ENCODE measurements around the gene CAPZB. TPM values are rescaled to one million over a fixed set of nuclear protein-coding genes. Genes with fewer than 3 reads are reported as not detected.

Gene CAPZB
- total and polyA plus RNA-seq, 2 of the 4 experiments (the other 2 are of a cell fraction) = 216 to 304 TPM

DNA sequence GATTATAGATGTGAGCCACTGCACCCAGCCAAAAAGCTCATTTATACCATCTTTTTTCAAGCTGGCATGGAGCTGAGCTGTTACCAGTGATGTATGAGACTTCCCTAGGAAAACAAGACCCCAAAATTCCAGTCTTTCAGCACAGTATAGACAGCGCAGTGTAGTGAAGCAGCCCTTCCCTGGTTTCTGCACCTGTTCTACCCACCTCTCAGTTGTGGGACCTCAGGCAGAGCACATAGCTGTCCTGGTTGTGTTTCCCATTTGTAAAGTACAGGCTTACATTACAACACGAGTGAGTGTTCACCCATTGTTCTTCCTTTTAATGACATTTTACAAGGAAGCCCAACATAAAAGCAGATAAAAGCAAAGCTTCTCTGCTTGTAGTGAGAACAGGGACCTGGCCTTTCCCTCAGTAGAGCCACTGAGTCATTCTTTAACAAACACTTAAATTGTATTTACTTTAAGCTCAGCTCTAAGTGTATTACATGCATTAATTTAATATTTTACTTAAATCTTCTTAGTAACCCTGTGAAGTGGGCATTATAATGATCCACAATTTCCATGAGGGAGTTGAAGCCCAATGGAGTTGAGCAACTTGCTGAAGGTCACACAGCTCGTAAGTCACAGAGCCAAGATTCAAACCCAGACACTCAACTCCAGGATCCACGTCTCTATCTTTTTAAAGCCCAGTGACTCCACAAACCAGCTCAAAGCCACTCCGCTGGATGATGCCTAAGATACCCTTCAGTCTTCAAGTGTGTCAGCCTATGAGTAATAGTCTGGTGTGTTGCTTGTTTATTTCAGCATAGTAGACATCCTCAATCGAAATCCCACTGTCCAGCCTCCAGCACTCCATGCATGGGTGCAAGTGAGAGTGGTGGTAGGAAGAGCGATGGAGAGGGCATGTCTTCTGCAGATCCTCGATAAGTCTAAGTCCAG is 40.5 kb upstream of the CAPZB start:
- no peaks in the 10 kb centered on the region for H3K9me3 ChIP-seq (ENCODE audit: control insufficient read depth, insufficient read depth, low read length)
- H2BK15ac ChIP-seq (ENCODE audit: low read depth, low read length) = no peak overlapping the region
- H3K27ac ChIP-seq (ENCODE audit: insufficient read depth, low read length) = no peak overlapping the region
- in situ Hi-C loops (cut with MboI; ENCODE audit: low sequenced_read_pairs) = no loop called here
- no peak overlapping the region for H3K18ac ChIP-seq (ENCODE audit: low read depth, low read length)
- no peak overlapping the region for H3K56ac ChIP-seq (ENCODE audit: extremely low read depth, insufficient read depth, low read length)
- ATAC-seq (ENCODE audit: low read depth) (peak; percentile 29; the same call in 1 of the 2 replicates), DNase-seq (no peak)
- no peak overlapping the region for H4K8ac ChIP-seq (ENCODE audit: low read depth in 2 of 2, low read length in 2 of 2)
- H3K4me3 ChIP-seq (ENCODE audit: insufficient read depth, low read depth, low read length) = no peak overlapping the region
- no peaks in the 10 kb centered on the region for H3K4me1 ChIP-seq (ENCODE audit: control insufficient read depth, insufficient read depth, low read length)
- H2AK9ac ChIP-seq (replicated peaks; ENCODE audit: low read depth, low read length, poor library complexity) = no peak overlapping the region
- TF ChIP-seq CEBPB (IDR thresholded peaks at IDR 0.05; ENCODE audit: low read depth, low read length) = no peak
- no peak for TF ChIP-seq CHD1 (IDR thresholded peaks at IDR 0.05; ENCODE audit: low read depth, low read length)
- no peak for TF ChIP-seq MAFK (IDR thresholded peaks at IDR 0.05; ENCODE audit: low read depth, low read length)
- no peak for TF ChIP-seq RFX5 (IDR thresholded peaks at IDR 0.05; ENCODE audit: low read depth, low read length)
- TF ChIP-seq, protein P1, sequence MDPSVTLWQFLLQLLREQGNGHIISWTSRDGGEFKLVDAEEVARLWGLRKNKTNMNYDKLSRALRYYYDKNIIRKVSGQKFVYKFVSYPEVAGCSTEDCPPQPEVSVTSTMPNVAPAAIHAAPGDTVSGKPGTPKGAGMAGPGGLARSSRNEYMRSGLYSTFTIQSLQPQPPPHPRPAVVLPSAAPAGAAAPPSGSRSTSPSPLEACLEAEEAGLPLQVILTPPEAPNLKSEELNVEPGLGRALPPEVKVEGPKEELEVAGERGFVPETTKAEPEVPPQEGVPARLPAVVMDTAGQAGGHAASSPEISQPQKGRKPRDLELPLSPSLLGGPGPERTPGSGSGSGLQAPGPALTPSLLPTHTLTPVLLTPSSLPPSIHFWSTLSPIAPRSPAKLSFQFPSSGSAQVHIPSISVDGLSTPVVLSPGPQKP (IDR thresholded peaks at IDR 0.05; ENCODE audit: borderline replicate concordance, low read depth, low read length) = no peak
- TF ChIP-seq, protein P2, sequence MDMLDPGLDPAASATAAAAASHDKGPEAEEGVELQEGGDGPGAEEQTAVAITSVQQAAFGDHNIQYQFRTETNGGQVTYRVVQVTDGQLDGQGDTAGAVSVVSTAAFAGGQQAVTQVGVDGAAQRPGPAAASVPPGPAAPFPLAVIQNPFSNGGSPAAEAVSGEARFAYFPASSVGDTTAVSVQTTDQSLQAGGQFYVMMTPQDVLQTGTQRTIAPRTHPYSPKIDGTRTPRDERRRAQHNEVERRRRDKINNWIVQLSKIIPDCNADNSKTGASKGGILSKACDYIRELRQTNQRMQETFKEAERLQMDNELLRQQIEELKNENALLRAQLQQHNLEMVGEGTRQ (IDR thresholded peaks at IDR 0.05; ENCODE audit: low read depth, low read length) = no peak
- no peak for TF ChIP-seq BHLHE40 (IDR thresholded peaks at IDR 0.05; ENCODE audit: low read depth, low read length)
- no peak for TF ChIP-seq RCOR1 (IDR thresholded peaks at IDR 0.05; ENCODE audit: insufficient replicate concordance, low read length)
- TF ChIP-seq NFE2L2 (IDR thresholded peaks at IDR 0.05; ENCODE audit: low read depth, low read length) = no peak
- no peak for TF ChIP-seq MAZ (IDR thresholded peaks at IDR 0.05; ENCODE audit: borderline replicate concordance, low read depth, low read length)
- 40% methylated on average over 1 of the region's 8 CpGs; no CpG with 5 or more reads in 1 of the 2 experiments for WGBS, 2 experiments (ENCODE audit: extremely low coverage in 2 of 2, insufficient read length in 1 of 2)
- no TSS peak for BruUV-seq (replicated peaks)
- H3K27me3 ChIP-seq (ENCODE audit: control insufficient read depth, insufficient read depth, low read length) = no peaks in the 10 kb centered on the region
- H3K23ac ChIP-seq (ENCODE audit: low read depth, low read length) = no peak overlapping the region
- POLR2A ChIA-PET (ENCODE audit: unreplicated experiment) = no interaction called here
- CTCF ChIA-PET = interaction anchor here (1.0 to 1.1 kb wide), 2 partner anchors 9 to 11 kb away, joined by 3 read pairs; no protein-coding TSS in a partner anchor
- dilution Hi-C loops (cut with HindIII; ENCODE audit: low sequenced_read_pairs, unreplicated experiment) = no loop called here
- H3K36me3 ChIP-seq (ENCODE audit: control insufficient read depth, insufficient read depth, low read length) = no peaks in the 10 kb centered on the region
- H3K79me1 ChIP-seq (ENCODE audit: low read depth in 1 of 2, low read length in 2 of 2) = no peaks in the 10 kb centered on the region
- intact Hi-C loops (cut with micrococcal nuclease) = no loop called here
- no peak overlapping the region for H4K5ac ChIP-seq (ENCODE audit: low read depth, low read length)
- H3K4me2 ChIP-seq (ENCODE audit: low read depth, low read length) = no peak overlapping the region
- H4K20me1 ChIP-seq (ENCODE audit: insufficient read depth, low read length) = no peaks in the 10 kb centered on the region
- no peak overlapping the region for H3K9ac ChIP-seq (ENCODE audit: low read depth, low read length)
- no peak overlapping the region for H2AFZ ChIP-seq (replicated peaks; ENCODE audit: low read length, poor library complexity)
- no peak overlapping the region for H2BK20ac ChIP-seq (ENCODE audit: low read depth, low read length)
- H3K14ac ChIP-seq (replicated peaks; ENCODE audit: low read depth, low read length) = peak overlapping the region; percentile 17; the same call in 1 of the 2 replicates
- no peak overlapping the region for H2AK5ac ChIP-seq (ENCODE audit: low read depth, low read length)
- H2BK5ac ChIP-seq (ENCODE audit: low read depth, low read length, poor library complexity, severe bottlenecking) = no peak overlapping the region
- no peak overlapping the region for H2BK120ac ChIP-seq (ENCODE audit: low read depth, low read length)
- H4K91ac ChIP-seq (ENCODE audit: insufficient read depth, low read depth, low read length) = no peak overlapping the region
- H3K4ac ChIP-seq (ENCODE audit: low read depth, low read length) = no peak overlapping the region
- 0 out of 2 replicates have a peak, but pooled peaks cover 3% of the 10 kb centered on the region for H3K9me1 ChIP-seq (ENCODE audit: insufficient read depth, low read length)
